Kasumi-1 (cell line): ENCODE data around the gene VTI1A.
"Not testable (repeated sequence)": the region's sequence is repeated elsewhere in the genome, so short reads cannot be mapped to it uniquely, and the experiment has no call there.

Source experiments
- DNase-seq, 2 experiments: peaks; one replicate each; lab custom pipeline; 2025; lab: John Stamatoyannopoulos, UW

Gene VTI1A

DNA sequence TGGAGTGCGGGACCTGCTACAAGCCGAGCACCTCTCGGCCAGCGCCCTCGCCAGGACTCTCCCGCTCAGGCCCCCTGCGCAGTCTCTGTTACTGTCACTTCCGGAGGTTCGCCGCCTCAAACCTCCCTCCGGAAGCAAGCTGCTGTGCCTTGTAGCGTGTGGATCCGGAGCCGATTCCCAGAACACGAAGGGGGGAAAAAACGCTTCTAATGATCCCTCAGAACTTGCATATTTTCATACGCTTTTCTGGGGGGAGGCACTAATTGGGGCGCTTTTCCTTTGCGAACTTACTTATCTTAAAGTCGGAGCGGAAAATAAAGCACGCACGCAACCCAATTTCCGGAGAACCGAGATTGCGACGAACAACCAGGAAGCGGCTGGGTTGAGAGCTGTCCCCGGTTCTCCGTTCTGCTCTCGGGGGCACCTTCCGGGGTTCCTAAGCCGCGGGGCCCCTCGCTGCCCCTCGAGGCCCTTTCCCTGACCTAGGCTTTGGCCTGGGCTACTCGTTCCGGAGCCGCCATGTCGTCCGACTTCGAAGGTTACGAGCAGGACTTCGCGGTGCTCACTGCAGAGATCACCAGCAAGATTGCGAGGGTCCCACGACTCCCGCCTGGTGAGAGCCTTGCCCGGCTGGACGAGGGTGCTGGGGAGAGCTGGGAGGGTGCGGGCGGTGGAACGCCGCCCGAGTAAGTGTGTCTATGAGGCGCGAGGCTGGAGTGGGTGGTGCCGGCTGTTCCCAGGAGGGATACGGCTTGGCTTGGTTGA is at the start of gene VTI1A, which contains the start of gene ZDHHC6:
TSS of gene VTI1A (plus strand) at position 361 of the 765 bp plus-strand sequence. CDS start at position 520, 159 bp downstream.
TSS of gene ZDHHC6 (minus strand) at position 60 of the 765 bp plus-strand sequence. CDS start 1,478 bp downstream, outside the sequence.
- DNase-seq: peak; percentile 92 to 96

GRCh38 chr10:112397592-112397991 is 49.4 kb upstream of the VTI1A start:
- DNase-seq: no peak

GRCh38 chr10:112402917-112403316 is 44.1 kb upstream of the VTI1A start:
- no peak for DNase-seq

DNA sequence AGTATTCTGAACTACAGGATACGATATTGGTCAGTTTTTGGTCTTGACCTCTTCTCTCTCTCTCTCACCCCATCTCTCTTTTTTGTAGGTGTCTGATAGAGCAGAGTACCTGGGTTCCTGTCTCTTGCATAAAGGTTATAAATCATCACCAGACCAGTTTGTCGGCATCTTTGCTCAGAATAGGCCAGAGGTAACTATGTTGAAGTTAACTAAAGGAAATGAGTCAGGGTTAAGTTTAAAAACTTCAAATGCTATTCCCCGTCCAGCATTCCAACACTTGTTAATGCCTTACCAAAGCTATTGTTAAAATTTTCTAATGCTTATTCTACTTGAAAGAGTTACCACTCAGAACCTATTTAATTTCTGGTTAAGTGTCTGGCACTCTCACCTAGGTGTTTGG is 42.4 kb upstream of the VTI1A start:
- no peak for DNase-seq

DNA sequence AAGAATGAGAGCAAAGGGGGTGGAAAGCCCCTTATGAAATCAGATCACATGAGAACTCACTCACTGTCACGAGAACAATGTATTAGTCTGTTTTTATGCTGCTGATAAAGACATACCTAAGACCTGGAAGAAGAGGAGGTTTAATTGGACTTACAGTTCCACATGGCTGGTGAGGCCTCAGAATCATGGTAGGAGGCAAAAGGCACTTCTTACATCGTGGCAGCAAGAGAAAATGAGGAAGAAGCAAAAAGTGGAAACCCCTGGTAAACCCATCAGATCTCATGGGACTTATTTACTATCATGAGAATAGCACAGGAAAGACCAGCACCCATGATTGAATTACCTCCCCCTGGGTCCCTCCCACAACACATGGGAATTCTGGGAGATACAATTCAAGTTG is 40.2 kb upstream of the VTI1A start:
- DNase-seq: not testable (repeated sequence)

DNA sequence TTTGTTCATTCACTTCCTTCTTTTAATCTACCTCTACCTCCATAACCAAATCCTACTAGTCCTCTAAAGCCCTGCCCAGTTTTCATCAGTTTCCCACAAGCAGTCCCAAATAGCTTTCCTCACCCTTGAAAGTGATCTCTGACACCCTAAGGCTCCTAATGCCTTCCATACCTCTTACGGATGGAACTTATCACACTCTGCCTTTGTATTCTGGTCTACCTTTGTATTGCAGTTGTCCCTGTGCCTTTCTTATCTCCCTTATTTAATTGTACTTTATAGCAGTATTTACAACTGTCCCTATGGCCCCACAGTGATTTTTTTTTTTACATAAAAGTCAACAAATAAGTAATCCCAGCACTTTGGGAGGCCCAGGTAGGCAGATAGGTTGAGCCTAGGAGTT is 39.3 kb upstream of the VTI1A start:
- DNase-seq: no peak

GRCh38 chr10:112409299-112409698 is 37.7 kb upstream of the VTI1A start:
- no peak for DNase-seq

DNA sequence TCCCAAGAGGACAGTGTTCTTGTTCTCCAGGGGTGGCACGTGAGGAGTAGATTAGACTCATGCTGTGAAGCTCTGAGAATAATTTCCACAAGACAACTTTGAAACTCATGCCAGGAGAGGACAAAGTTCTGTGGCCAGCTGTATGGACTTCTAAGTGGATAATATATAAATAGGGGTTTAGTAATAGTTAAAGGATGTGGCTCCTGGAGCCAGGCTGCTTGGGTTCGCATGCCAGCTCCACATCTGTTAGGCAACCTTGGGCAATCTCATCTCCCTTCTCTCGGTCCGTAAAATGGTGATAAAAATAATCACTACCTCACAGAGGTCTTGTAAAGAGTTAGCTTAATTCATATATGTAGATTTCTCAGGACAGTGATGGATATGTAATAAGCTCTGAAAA is 37.3 kb upstream of the VTI1A start:
- DNase-seq: no peak

GRCh38 chr10:112412696-112413095 is 34.3 kb upstream of the VTI1A start:
- DNase-seq: no peak

DNA sequence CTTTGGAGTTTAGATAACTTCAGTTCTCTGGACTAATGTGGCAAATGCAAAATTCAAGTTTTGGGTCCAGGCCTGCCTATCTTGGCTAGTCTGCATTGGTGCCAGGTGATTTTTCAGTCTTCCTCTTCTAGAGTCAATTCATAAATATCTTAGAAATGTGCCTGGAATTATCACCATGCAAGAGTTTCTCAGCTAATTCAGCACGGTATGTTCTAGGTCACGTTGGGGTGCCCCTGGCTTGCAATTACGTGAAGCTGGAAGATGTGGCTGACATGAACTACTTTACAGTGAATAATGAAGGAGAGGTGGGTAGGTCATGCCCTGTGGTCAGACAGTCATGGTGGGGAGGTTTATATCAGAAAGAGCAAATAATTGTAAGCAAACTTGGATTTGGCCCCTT is 25.3 kb upstream of the VTI1A start:
- DNase-seq: no peak

DNA sequence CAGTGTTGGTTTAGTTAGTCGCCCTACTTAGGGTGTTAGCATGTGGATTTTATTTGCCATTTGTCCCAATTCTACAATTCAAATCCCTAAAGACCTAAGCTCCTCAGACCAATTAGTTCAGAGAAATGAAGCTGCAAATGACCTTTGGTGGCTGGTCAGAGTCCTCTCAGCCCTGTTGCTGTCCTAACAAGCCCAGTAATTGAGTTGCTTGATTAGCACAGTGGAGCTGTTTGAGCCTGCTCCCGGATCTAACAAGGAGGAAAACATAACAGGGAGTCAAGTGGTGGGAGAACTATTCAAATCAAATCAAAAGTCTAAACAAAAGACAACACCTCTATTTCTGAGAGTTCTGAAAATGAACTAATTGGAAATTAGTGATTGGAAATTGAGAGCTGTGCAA is 22.4 kb upstream of the VTI1A start:
- no peak for DNase-seq

- DNase-seq: peak; percentile 47 to 48
Measured at GRCh38 chr10:112426111-112426510, 20.9 kb upstream of the VTI1A start.

- no peak for DNase-seq
Measured at GRCh38 chr10:112429147-112429546, 17.9 kb upstream of the VTI1A start.

- no peak for DNase-seq
Measured at GRCh38 chr10:112429654-112430230, 17.3 kb upstream of the VTI1A start.

GRCh38 chr10:112433136-112433535 is 13.9 kb upstream of the VTI1A start:
- DNase-seq: no peak

DNA sequence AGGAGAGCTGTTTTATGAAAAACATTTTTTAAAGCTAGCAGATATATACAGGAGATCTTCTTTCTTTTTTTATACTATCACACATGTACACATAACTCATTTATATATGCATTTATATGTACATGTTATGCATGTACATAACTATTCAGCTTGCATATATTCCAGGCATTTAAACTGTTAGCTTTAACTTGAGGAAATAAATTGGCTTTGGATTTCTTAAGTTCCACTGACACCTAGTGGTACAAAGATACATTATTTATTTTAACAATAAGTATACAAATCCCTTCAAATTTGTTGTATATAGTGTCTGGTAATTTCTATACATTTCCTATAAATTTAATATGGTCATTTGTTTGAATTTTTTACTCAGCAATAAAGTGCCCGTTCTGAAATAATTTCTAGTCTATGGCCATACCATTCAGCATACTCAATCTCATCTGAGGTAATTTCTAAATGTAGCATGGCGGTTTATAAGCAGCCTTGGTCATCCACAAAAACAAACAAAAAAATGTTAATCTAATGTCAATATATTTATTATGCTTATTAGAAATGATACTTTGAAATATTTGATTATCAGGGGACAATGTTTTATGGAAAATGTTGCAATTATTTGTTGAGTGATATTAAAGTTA is 11.9 kb upstream of the VTI1A start:
- peak; percentile 74 to 81 for DNase-seq

GRCh38 chr10:112438356-112438755 is 8.7 kb upstream of the VTI1A start:
- no peak for DNase-seq

GRCh38 chr10:112441520-112441919 is 5.5 kb upstream of the VTI1A start:
- DNase-seq: no peak

- DNase-seq: no peak
Measured at GRCh38 chr10:112442063-112442462, 5.0 kb upstream of the VTI1A start.

- DNase-seq: peak; percentile 66 to 75
Measured at GRCh38 chr10:112446055-112446854, 760 bp upstream of the VTI1A start.

- peak in 1 of 2 experiments; percentile 47 for DNase-seq
Measured at GRCh38 chr10:112447620-112447928, 559 bp downstream of the VTI1A start.

GRCh38 chr10:112448888-112449287 is 1.9 kb downstream of the VTI1A start:
- DNase-seq: peak in 1 of 2 experiments; percentile 34
